Mesendoderm (in vitro differentiated cells): ENCODE measurements around the gene TMEM151B.

ENCODE experiments used
- DNase-seq: peaks from one replicate; pipeline ENCODE4 v3.0.0; 2013
- H2AK5ac ChIP-seq: 2 replicates; pipeline ENCODE4 v1.6.1; 2013; ENCODE audit warnings: low read length, inconsistent platforms
- H2BK120ac ChIP-seq: 2 replicates; pipeline ENCODE4 v1.6.1; 2013; ENCODE audit warnings: low read depth, mild to moderate bottlenecking, low read length, moderate library complexity, mixed read lengths
- H2BK15ac ChIP-seq: replicated peaks from 2 replicates; pipeline ENCODE4 v1.6.1; 2013; ENCODE audit warnings: low read depth, mild to moderate bottlenecking, moderate library complexity
- H2BK5ac ChIP-seq: 2 replicates; pipeline ENCODE4 v1.6.1; 2013; ENCODE audit warnings: low read length, inconsistent platforms
- H3K18ac ChIP-seq: 2 replicates; pipeline ENCODE4 v1.6.1; 2013; ENCODE audit warnings: mild to moderate bottlenecking, low read length, mixed read lengths
- H3K23ac ChIP-seq: one replicate; pipeline ENCODE4 v1.6.1; 2013; ENCODE audit warnings: low read length
- H3K27ac ChIP-seq: 2 replicates; pipeline ENCODE4 v1.5.1; 2013; ENCODE audit warnings: low read depth, mild to moderate bottlenecking, inconsistent platforms, low read length, moderate library complexity
- H3K27me3 ChIP-seq: 2 replicates; pipeline ENCODE4 v1.6.1; 2013; ENCODE audit warnings: low read length, control low read depth, mild to moderate bottlenecking, inconsistent platforms; ENCODE audit not compliant: insufficient read depth, poor library complexity
- H3K36me3 ChIP-seq: 2 replicates; pipeline ENCODE4 v1.6.1; 2013; ENCODE audit warnings: low read length, inconsistent platforms; ENCODE audit not compliant: control insufficient read depth, insufficient read depth
- H3K4ac ChIP-seq: one replicate; pipeline ENCODE4 v1.6.1; 2013; ENCODE audit warnings: low read depth, mild to moderate bottlenecking, low read length, moderate library complexity
- H3K4me1 ChIP-seq: 2 replicates; pipeline ENCODE4 v1.6.1; 2013; ENCODE audit warnings: low read depth, low read length, inconsistent platforms; ENCODE audit not compliant: control insufficient read depth
- H3K4me2 ChIP-seq: 2 replicates; pipeline ENCODE4 v1.6.1; 2013; ENCODE audit warnings: low read length
- H3K4me3 ChIP-seq: 2 replicates; pipeline ENCODE4 v1.5.1; 2013; ENCODE audit warnings: mild to moderate bottlenecking, low read length
- H3K56ac ChIP-seq: one replicate; pipeline ENCODE4 v1.6.1; 2013; ENCODE audit warnings: low read length
- H3K79me1 ChIP-seq: 2 replicates; pipeline ENCODE4 v1.6.1; 2013; ENCODE audit warnings: low read length, inconsistent platforms
- H3K79me2 ChIP-seq: 2 replicates; pipeline ENCODE4 v1.6.1; 2013; ENCODE audit warnings: mild to moderate bottlenecking, low read length; ENCODE audit not compliant: control insufficient read depth, insufficient read depth
- H3K9ac ChIP-seq: 2 replicates; pipeline ENCODE4 v1.6.1; 2013; ENCODE audit warnings: low read length, inconsistent platforms
- H4K5ac ChIP-seq: one replicate; pipeline ENCODE4 v1.6.1; 2013; ENCODE audit warnings: low read length
- H4K8ac ChIP-seq: one replicate; pipeline ENCODE4 v1.6.1; 2013; ENCODE audit warnings: low read depth, mild to moderate bottlenecking, control low read depth, low read length, moderate library complexity
- WGBS: extraction: QIAGEN DNeasy Blood & Tissue Kit; methylation state at CpG from one replicate; pipeline ENCODE4 v1.1.7; 2013; ENCODE audit warnings: low lambda C conversion rate, missing lambda C conversion rate; ENCODE audit not compliant: insufficient coverage; ENCODE audit errors: extremely low coverage; 5-methylcytosine and 5-hydroxymethylcytosine counted together

Gene TMEM151B

DNA sequence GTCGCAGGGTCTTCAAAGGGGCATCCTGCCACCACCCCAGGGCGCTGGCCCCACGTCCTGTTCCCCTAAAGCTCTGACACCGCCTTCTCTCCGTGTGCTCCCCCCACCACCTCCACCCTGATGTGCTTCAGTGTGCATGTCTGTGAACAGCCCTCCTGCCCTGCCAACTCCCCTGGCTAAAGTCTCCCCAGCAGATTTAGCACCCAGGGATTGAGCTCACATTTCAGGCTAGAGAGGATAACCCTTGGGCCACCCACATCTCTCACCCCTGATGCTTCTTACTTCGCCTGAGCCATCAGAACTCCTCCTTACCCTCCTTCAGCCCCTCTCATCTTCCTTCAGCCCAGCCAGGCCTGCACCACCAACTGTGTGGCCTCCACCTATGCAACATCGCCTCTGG is 7.5 kb downstream of the TMEM151B start:
- H2BK120ac ChIP-seq = no peak overlapping the region
- no peak overlapping the region for H2BK15ac ChIP-seq
- H3K4me3 ChIP-seq = no peak overlapping the region
- no peak overlapping the region for H3K4me2 ChIP-seq
- no peak overlapping the region for H3K56ac ChIP-seq
- no peak for DNase-seq
- no peaks in the 10 kb centered on the region for H3K27me3 ChIP-seq
- no peak overlapping the region for H3K9ac ChIP-seq
- H3K18ac ChIP-seq = no peak overlapping the region
- no peak overlapping the region for H2AK5ac ChIP-seq
- no peak overlapping the region for H4K5ac ChIP-seq
- H3K23ac ChIP-seq = no peak overlapping the region
- H3K36me3 ChIP-seq = no peaks in the 10 kb centered on the region
- H3K79me2 ChIP-seq = no peaks in the 10 kb centered on the region
- no peak overlapping the region for H4K8ac ChIP-seq
- H3K79me1 ChIP-seq = no peaks in the 10 kb centered on the region
- H3K4me1 ChIP-seq = no peaks in the 10 kb centered on the region
- no peak overlapping the region for H3K27ac ChIP-seq
- no peak overlapping the region for H2BK5ac ChIP-seq
- no CpG with 5 or more reads among the region's 7 CpGs for WGBS
- H3K4ac ChIP-seq = no peak overlapping the region

DNA sequence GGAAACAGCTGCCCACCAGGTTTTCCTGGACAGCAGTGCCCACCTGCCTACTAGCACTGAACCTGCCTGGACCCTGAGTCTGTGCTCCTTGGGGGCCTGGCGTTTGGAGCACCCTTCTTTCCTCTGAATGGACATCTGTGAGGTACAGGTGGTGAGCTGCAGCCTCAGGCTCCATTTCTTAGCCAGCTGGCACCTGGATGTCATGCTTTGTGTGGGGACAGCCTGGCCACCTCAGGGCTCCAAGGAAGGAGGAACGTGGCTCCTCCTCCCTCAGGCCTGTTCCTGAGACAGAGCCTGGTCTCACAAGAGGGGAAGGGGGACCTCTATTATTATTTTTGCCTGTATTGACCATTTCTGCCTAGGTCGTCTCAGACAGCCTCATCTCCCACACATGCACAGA is 8.1 kb downstream of the TMEM151B start:
- Histone ChIP-seq H3K79me2 (no peaks in the 10 kb centered on the region), H3K9ac (no peak overlapping the region), H2BK15ac (no peak overlapping the region), H3K36me3 (no peaks in the 10 kb centered on the region), H2BK120ac (no peak overlapping the region), H4K8ac (no peak overlapping the region), H3K4ac (no peak overlapping the region), H3K4me1 (no peaks in the 10 kb centered on the region), H3K27me3 (no peaks in the 10 kb centered on the region), H2BK5ac (no peak overlapping the region), H3K18ac (no peak overlapping the region), H4K5ac (no peak overlapping the region), H3K79me1 (no peaks in the 10 kb centered on the region), H3K56ac (no peak overlapping the region), H3K4me3 (no peak overlapping the region), H2AK5ac (no peak overlapping the region), H3K23ac (no peak overlapping the region), H3K4me2 (no peak overlapping the region), H3K27ac (no peak overlapping the region)
- DNase-seq = no peak
- WGBS = no CpG with 5 or more reads among the region's 3 CpGs

DNA sequence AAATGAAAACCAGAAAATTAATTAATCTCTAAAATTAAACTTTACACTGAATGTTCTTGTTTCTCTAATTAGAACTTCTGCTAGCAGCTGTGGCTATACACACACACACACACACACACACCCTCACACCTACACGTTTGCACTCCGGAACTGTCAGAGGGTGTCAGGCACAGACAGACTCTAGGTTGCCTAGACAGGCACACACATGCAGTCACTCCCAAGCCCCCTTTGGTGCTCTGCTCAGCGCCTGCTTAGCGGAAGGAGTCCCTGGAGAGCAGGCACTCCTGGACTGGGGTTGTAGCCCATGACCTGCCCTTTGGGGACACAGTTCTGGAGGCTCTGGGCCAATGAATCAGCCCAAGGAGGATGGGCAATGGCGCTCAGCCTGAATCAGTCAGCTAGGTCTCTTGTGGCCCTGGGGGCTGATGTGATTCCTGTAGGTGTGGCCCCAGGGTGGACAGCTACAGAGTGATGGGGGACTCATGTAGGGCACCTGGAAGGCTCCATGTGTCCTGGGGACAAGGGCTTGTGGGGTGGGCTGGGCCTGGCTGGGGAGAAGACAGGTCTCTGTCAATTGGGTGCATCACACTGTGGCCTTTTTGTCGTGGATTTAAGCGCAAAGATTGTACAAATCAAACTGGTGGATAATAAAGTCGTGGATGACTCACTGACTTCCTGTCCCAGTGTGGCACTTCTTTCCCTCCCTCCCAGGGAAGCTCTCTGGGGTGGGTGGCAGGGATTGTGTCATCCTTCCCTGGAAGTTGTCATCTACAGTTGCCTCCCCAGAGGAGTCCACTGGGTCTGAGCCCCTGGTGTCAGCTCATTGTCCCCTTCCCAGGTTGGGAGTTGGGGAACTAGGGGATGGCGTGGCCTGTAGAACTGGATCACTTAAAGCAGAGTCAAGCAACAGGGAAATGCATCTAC is 8.8 kb downstream of the TMEM151B start:
- H3K56ac ChIP-seq = no peak overlapping the region
- DNase-seq = no peak
- no CpG with 5 or more reads among the region's 9 CpGs for WGBS
- H4K5ac ChIP-seq = no peak overlapping the region
- no peak overlapping the region for H4K8ac ChIP-seq
- H2BK120ac ChIP-seq = no peak overlapping the region
- no peaks in the 10 kb centered on the region for H3K36me3 ChIP-seq
- H3K27me3 ChIP-seq = no peaks in the 10 kb centered on the region
- H3K79me2 ChIP-seq = no peaks in the 10 kb centered on the region
- no peak overlapping the region for H2AK5ac ChIP-seq
- no peak overlapping the region for H3K27ac ChIP-seq
- no peak overlapping the region for H3K9ac ChIP-seq
- no peaks in the 10 kb centered on the region for H3K79me1 ChIP-seq
- H3K4me3 ChIP-seq = no peak overlapping the region
- no peak overlapping the region for H2BK15ac ChIP-seq
- H3K4ac ChIP-seq = no peak overlapping the region
- H3K4me1 ChIP-seq = no peaks in the 10 kb centered on the region
- H3K23ac ChIP-seq = no peak overlapping the region
- no peak overlapping the region for H3K4me2 ChIP-seq
- H2BK5ac ChIP-seq = no peak overlapping the region
- H3K18ac ChIP-seq = no peak overlapping the region

DNA sequence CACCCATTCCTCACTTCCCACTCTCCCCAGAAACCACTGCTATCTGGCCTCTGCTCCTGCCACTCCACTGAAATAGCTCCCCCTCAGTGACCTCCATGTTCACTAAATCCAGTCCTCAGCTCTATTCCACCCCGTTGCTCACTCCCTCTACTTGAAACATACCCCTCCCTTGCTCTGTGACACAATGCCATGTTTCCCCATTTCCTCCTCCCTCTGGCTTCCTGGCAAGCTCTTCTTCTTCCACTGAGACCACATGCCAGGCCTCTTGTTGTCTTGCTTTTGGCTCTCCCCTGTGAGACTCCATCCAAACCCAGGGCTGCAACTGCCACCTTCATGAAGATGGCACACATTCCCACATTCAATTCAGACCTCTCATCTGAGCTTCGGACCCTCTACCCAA is 13.9 kb downstream of the TMEM151B start:
- Histone ChIP-seq H2BK120ac (no peak overlapping the region), H3K27me3 (no peaks in the 10 kb centered on the region), H3K4ac (no peak overlapping the region), H4K8ac (no peak overlapping the region), H3K23ac (no peak overlapping the region), H2AK5ac (no peak overlapping the region), H3K36me3 (no peaks in the 10 kb centered on the region), H3K27ac (no peak overlapping the region), H2BK15ac (no peak overlapping the region), H3K79me1 (no peaks in the 10 kb centered on the region), H3K4me3 (no peak overlapping the region), H4K5ac (no peak overlapping the region), H3K4me2 (no peak overlapping the region), H3K79me2 (no peaks in the 10 kb centered on the region), H2BK5ac (no peak overlapping the region), H3K9ac (no peak overlapping the region), H3K18ac (no peak overlapping the region), H3K56ac (no peak overlapping the region), H3K4me1 (no peaks in the 10 kb centered on the region)
- no peak for DNase-seq
- no CpG with 5 or more reads among the region's 2 CpGs for WGBS

DNA sequence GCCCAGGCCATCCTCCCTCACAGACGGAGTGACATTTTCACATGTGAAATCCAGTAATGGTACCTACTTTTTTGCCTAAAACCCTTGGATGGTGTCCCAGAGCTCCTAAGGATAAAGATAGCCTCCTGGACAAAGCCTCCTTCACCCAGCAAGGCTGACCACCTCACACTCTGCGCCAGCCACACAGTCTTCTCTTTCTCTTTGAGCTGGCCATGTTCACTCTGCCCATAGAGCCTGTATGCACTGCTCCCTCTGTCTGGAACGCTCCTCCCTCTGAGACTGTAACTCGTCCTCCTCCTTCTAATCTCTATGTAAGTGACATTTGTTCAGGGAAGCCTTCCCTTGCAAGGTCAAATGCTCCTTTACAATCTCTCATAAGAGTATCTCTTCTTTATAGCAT is 14.6 kb downstream of the TMEM151B start:
- Histone ChIP-seq H3K27me3 (no peaks in the 10 kb centered on the region), H3K18ac (no peak overlapping the region), H2BK120ac (no peak overlapping the region), H2BK5ac (no peak overlapping the region), H3K36me3 (no peaks in the 10 kb centered on the region), H3K9ac (no peak overlapping the region), H3K4me3 (no peak overlapping the region), H2BK15ac (no peak overlapping the region), H3K27ac (no peak overlapping the region), H3K23ac (no peak overlapping the region), H3K79me1 (no peaks in the 10 kb centered on the region), H3K79me2 (no peaks in the 10 kb centered on the region), H3K56ac (no peak overlapping the region), H4K8ac (no peak overlapping the region), H3K4me2 (no peak overlapping the region), H3K4ac (no peak overlapping the region), H4K5ac (no peak overlapping the region), H2AK5ac (no peak overlapping the region), H3K4me1 (no peaks in the 10 kb centered on the region)
- DNase-seq = no peak
- WGBS = no CpG with 5 or more reads among the region's 4 CpGs
